GM19035 (cell line): ENCODE results near the gene SERPINA1.
"Not testable (repeated sequence)": the region's sequence is repeated elsewhere in the genome, so short reads cannot be mapped to it uniquely, and the experiment has no call there.

Source experiments
- ATAC-seq: cut with Tn5 transposase; IDR thresholded peaks from one replicate; pipeline ENCODE4 v1.9.1; 2021; ENCODE audit not compliant: unreplicated experiment

SERPINA1 gene

GRCh38 chr14:94372021-94372605 is 16.3 kb downstream of the SERPINA1 start:
- no peak for ATAC-seq

GRCh38 chr14:94370524-94370910 is 17.9 kb downstream of the SERPINA1 start:
- ATAC-seq = no peak

GRCh38 chr14:94369766-94370523 is 18.5 kb downstream of the SERPINA1 start:
- ATAC-seq = not testable (repeated sequence)

- ATAC-seq = no peak
These were observed 19.4 kb downstream of the SERPINA1 start for GRCh38 chr14:94368956-94369355.

GRCh38 chr14:94368243-94368590 is 20.2 kb downstream of the SERPINA1 start:
- no peak for ATAC-seq

- no peak for ATAC-seq
These were observed 20.8 kb downstream of the SERPINA1 start for GRCh38 chr14:94367347-94368242.

GRCh38 chr14:94366146-94366915 is 22.1 kb downstream of the SERPINA1 start, which contains the start of gene SERPINA2:
SERPINA2 (minus strand) TSS chr14:94366698.
- ATAC-seq = no peak

- ATAC-seq = no peak
These were observed 22.8 kb downstream of the SERPINA1 start for GRCh38 chr14:94365624-94366023.

GRCh38 chr14:94364964-94365363 is 23.4 kb downstream of the SERPINA1 start:
- no peak for ATAC-seq

- no peak for ATAC-seq
These were observed 24.4 kb downstream of the SERPINA1 start for GRCh38 chr14:94364037-94364436.

GRCh38 chr14:94363151-94363624 is 25.2 kb downstream of the SERPINA1 start:
- ATAC-seq = no peak

GRCh38 chr14:94362614-94363133 is 25.7 kb downstream of the SERPINA1 start:
- no peak for ATAC-seq

- no peak for ATAC-seq
These were observed 26.7 kb downstream of the SERPINA1 start for GRCh38 chr14:94361682-94362081.

- ATAC-seq = no peak
These were observed 27.3 kb downstream of the SERPINA1 start for GRCh38 chr14:94360945-94361565.

- no peak for ATAC-seq
These were observed 31.2 kb downstream of the SERPINA1 start for GRCh38 chr14:94357166-94357565.

- no peak for ATAC-seq
These were observed 31.9 kb downstream of the SERPINA1 start for GRCh38 chr14:94356379-94357056.

- no peak for ATAC-seq
These were observed 33.1 kb downstream of the SERPINA1 start for GRCh38 chr14:94355191-94355794.

- ATAC-seq = no peak
These were observed 33.7 kb downstream of the SERPINA1 start for GRCh38 chr14:94354638-94355185.

- ATAC-seq = not testable (repeated sequence)
These were observed 34.2 kb downstream of the SERPINA1 start for GRCh38 chr14:94354190-94354589.
